BE2C (cell line): ENCODE measurements around the gene STAG2.
A peak's percentile ranks its signal among the peaks of the same experiment; 100 is the strongest.

Experiments used
- DNase-seq: peaks from one replicate; pipeline ENCODE4 v3.0.0-alpha.2; 2020
- H3K27me3 ChIP-seq: fragments of 250-450 bp; sonication (Bioruptor Pico); 2 replicates; pipeline ENCODE4 v1.5.1; 2020; ENCODE audit warnings: mild to moderate bottlenecking
- H3K36me3 ChIP-seq: fragments of 250-450 bp; sonication (Bioruptor Pico); 2 replicates; pipeline ENCODE4 v1.5.1; 2020; ENCODE audit warnings: mild to moderate bottlenecking
- H3K4me1 ChIP-seq: fragments of 250-450 bp; sonication (Bioruptor Pico); 2 replicates; pipeline ENCODE4 v1.5.1; 2020
- H3K4me3 ChIP-seq: 2 replicates; pipeline ENCODE4 v1.5.1; 2011; ENCODE audit warnings: low read depth, low read length
- H3K9me3 ChIP-seq: fragments of 250-450 bp; sonication (Bioruptor Pico); 2 replicates; pipeline ENCODE4 v1.5.1; 2020
- CTCF ChIP-seq: IDR thresholded peaks from 2 replicates; pipeline ENCODE4 v1.5.1; 2012; ENCODE audit warnings: mild to moderate bottlenecking, low read depth, low read length

STAG2 gene

GRCh38 chrX:123960956-123961267 is 594 bp upstream of the STAG2 start:
- H3K4me3 ChIP-seq: peak overlapping the region; percentile 83
- no peak for DNase-seq
- H3K36me3 ChIP-seq: no peaks in the 10 kb centered on the region
- H3K9me3 ChIP-seq: no peaks in the 10 kb centered on the region
- no peaks in the 10 kb centered on the region for H3K4me1 ChIP-seq
- no peaks in the 10 kb centered on the region for H3K27me3 ChIP-seq
- no peak for TF ChIP-seq CTCF

- Histone ChIP-seq H3K36me3 (no peaks in the 10 kb centered on the region), H3K4me3 (peak overlapping the region; percentile 85), H3K27me3 (no peaks in the 10 kb centered on the region), H3K9me3 (no peaks in the 10 kb centered on the region), H3K4me1 (no peaks in the 10 kb centered on the region)
- no peak for DNase-seq
- TF ChIP-seq CTCF: no peak
Observed at GRCh38 chrX:123962006-123962467, 531 bp downstream of the STAG2 start.

GRCh38 chrX:123962794-123963373 is 1.4 kb downstream of the STAG2 start:
- H3K4me3 ChIP-seq: peak overlapping the region; percentile 85
- H3K36me3 ChIP-seq: no peaks in the 10 kb centered on the region
- H3K27me3 ChIP-seq: no peaks in the 10 kb centered on the region
- no peaks in the 10 kb centered on the region for H3K4me1 ChIP-seq
- DNase-seq: peak; percentile 88
- TF ChIP-seq CTCF: no peak
- no peaks in the 10 kb centered on the region for H3K9me3 ChIP-seq

GRCh38 chrX:123964156-123964834 is 2.8 kb downstream of the STAG2 start:
- DNase-seq: no peak
- Histone ChIP-seq H3K27me3 (no peaks in the 10 kb centered on the region), H3K4me1 (no peaks in the 10 kb centered on the region), H3K36me3 (no peaks in the 10 kb centered on the region), H3K9me3 (no peaks in the 10 kb centered on the region), H3K4me3 (peak overlapping the region; percentile 85)
- TF ChIP-seq CTCF: no peak

- Histone ChIP-seq H3K4me1 (no peaks in the 10 kb centered on the region), H3K36me3 (no peaks in the 10 kb centered on the region), H3K9me3 (no peaks in the 10 kb centered on the region), H3K4me3 (no peak overlapping the region), H3K27me3 (no peaks in the 10 kb centered on the region)
- DNase-seq: no peak
- no peak for TF ChIP-seq CTCF
Observed at GRCh38 chrX:123965712-123966111, 4.2 kb downstream of the STAG2 start.

- no peak for DNase-seq
- Histone ChIP-seq H3K9me3 (no peaks in the 10 kb centered on the region), H3K4me3 (no peak overlapping the region), H3K27me3 (no peaks in the 10 kb centered on the region), H3K36me3 (no peaks in the 10 kb centered on the region), H3K4me1 (no peaks in the 10 kb centered on the region)
- no peak for TF ChIP-seq CTCF
Observed at GRCh38 chrX:123967497-123967896, 6.0 kb downstream of the STAG2 start.
